ENCODE measurements around the gene MPPED1.

Gene MPPED1

GRCh38 chr22:43411869-43412807 lies at the start of gene MPPED1:
TSS of gene MPPED1 (plus strand) at chr22:43412014. CDS start at chr22:43424986, 12,972 bp downstream.
- ChIA-PET CTCF (no interaction called here), POLR2A (interaction anchor here (0.6 kb wide), 1 partner anchor 720 kb away, joined by 4 read pairs; no protein-coding TSS in a partner anchor)
- TF ChIP-seq CTCF (IDR thresholded peaks at IDR 0.05; ENCODE audit: insufficient read depth, low read length, missing control alignments): no peak
- no peak for DNase-seq (ENCODE audit: low read depth, low spot score)
- no peak within 1 kb of the TSS for H3K4me3 ChIP-seq (ENCODE audit: low read depth, low read length)

GRCh38 chr22:43363315-43364168 lies 48.3 kb upstream of the MPPED1 start:
- ChIA-PET POLR2A (no interaction called here), CTCF (interaction anchor here (0.6 to 2.8 kb wide), 3 partner anchors 21 to 1412 kb away, joined by 3 to 11 read pairs (median 3); no protein-coding TSS in a partner anchor)
- TF ChIP-seq CTCF (IDR thresholded peaks at IDR 0.05; ENCODE audit: insufficient read depth, low read length, missing control alignments): no peak
- no peak overlapping the region for H3K4me3 ChIP-seq (ENCODE audit: low read depth, low read length)
- no peak for DNase-seq (ENCODE audit: low read depth, low spot score)

GRCh38 chr22:43364169-43364435 lies 47.7 kb upstream of the MPPED1 start:
- DNase-seq (ENCODE audit: low read depth, low spot score): no peak
- no peak for TF ChIP-seq CTCF (IDR thresholded peaks at IDR 0.05; ENCODE audit: insufficient read depth, low read length, missing control alignments)
- POLR2A ChIA-PET: no interaction called here
- no peak overlapping the region for H3K4me3 ChIP-seq (ENCODE audit: low read depth, low read length)
- CTCF ChIA-PET: interaction anchor here (0.6 to 2.8 kb wide), 4 partner anchors 18 to 1412 kb away, joined by 3 to 11 read pairs (median 3); no protein-coding TSS in a partner anchor

- H3K4me3 ChIP-seq (ENCODE audit: low read depth, low read length): no peak overlapping the region
- CTCF ChIA-PET: interaction anchor here (0.7 to 2.8 kb wide), 3 partner anchors 19 to 22 kb away, joined by 3 to 11 read pairs (median 4); no protein-coding TSS in a partner anchor
- no peak for DNase-seq (ENCODE audit: low read depth, low spot score)
- no peak for TF ChIP-seq CTCF (IDR thresholded peaks at IDR 0.05; ENCODE audit: insufficient read depth, low read length, missing control alignments)
- POLR2A ChIA-PET: no interaction called here
Observed at GRCh38 chr22:43365715-43366440, 45.9 kb upstream of the MPPED1 start.

GRCh38 chr22:43370036-43370435 lies 41.8 kb upstream of the MPPED1 start:
- no peak for TF ChIP-seq CTCF (IDR thresholded peaks at IDR 0.05; ENCODE audit: insufficient read depth, low read length, missing control alignments)
- DNase-seq (ENCODE audit: low read depth, low spot score): no peak
- ChIA-PET POLR2A (no interaction called here), CTCF (interaction anchor here (0.8 to 2.1 kb wide), 3 partner anchors 15 to 94 kb away, joined by 3 to 8 read pairs (median 4); no protein-coding TSS in a partner anchor)
- no peak overlapping the region for H3K4me3 ChIP-seq (ENCODE audit: low read depth, low read length)
